HG02970 (cell line): ENCODE results near the gene ATXN10.
"Not testable (repeated sequence)": the region's sequence is repeated elsewhere in the genome, so short reads cannot be mapped to it uniquely, and the experiment has no call there.

Experiments used
- ATAC-seq: cut with Tn5 transposase; IDR thresholded peaks from one replicate; pipeline ENCODE4 v1.9.1; 2021; ENCODE audit warnings: mild to moderate bottlenecking, moderate library complexity, moderate number of reproducible peaks; ENCODE audit not compliant: unreplicated experiment, low FRiP score

The ATXN10 gene

DNA sequence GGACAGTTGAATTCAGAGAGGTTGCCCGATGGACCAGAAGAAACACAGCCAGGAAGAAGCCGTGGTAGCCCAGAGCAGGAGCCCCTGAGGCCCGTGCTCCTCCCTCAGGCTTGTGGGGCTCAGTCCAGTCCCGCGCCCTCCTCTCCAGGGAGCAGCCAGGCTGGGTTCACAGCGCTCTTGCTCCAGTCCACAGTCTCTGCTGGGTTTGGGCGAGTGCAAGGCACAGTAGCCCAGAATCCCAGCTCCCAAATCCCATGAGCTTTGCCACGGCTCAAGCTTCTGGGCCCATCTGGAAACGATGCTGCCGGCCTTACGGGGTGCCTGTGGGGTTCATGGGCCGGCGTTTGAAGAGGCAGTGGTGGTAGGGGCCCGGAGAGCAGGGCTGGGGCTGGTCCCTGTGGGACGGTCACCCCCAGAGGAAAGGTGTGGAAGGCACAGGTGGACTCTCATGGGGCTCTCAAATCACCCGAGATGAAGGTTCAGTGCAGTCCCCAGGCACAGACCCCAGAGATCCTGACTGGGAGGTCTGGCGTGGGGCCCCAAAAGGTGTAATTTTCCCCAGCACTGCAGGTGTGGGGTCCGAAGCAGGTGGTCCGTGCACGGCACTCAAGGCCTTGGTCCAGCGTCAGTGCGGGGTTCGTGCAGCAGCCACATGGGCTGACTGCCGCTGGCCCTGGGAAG is 30.6 kb upstream of the ATXN10 start:
- no peak for ATAC-seq

DNA sequence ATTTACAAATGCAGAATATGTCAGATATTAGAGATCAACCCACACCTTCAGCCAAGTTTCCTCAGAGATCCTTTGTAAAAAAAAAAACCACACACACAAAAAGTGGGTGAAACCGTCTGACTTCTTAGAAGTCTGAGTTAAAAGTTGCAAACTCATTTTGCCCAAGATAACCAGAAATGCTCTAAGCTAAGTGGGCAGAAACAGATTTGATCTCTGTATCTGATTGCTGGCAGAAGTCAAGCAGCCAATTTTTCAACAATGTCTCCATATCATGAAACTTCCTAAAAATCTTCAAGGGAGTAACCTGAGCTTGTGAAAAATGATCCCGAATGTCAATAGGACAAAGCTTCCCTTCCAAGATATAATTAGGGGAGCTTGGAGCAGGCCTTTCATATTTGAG is 28.6 kb upstream of the ATXN10 start:
- ATAC-seq = no peak

DNA sequence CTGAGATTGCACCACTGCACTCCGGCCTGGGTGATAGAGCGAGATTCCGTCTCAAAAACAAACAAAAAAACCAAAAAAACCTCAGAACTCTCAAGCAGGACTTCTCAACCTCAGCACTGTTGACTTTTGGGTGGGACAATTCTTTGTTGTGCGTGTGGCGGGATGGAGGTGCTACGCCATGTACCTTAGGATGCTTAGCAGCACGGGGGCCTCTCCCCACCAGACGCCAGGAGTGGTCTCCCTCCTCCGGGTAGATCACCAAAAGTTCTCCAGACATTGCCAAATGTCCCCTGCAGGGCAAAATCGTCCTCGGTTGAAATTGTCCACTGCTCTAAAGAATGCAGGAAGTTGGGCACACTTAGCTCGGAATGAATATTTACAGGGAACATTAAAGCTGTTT is 26.9 kb upstream of the ATXN10 start:
- ATAC-seq = no peak

DNA sequence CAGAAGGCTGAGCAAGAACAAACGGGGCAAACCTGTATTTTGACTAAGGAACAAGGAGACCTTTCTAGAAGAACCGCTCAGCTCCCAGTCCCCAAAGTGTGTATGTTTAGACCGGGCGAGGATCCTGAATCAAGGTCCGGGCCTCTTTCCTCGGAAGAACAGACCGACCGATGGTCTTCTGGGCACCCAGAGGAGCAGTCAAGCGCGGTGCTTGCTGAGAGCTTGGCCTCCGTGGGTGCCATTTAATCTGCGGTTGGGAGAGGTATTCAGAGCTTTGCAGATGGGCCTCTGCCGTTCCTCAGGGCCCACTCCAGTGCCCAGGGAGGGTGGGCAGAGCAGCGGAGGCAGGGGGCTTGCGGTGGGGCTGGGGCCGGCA is 26.5 kb upstream of the ATXN10 start:
- no peak for ATAC-seq

DNA sequence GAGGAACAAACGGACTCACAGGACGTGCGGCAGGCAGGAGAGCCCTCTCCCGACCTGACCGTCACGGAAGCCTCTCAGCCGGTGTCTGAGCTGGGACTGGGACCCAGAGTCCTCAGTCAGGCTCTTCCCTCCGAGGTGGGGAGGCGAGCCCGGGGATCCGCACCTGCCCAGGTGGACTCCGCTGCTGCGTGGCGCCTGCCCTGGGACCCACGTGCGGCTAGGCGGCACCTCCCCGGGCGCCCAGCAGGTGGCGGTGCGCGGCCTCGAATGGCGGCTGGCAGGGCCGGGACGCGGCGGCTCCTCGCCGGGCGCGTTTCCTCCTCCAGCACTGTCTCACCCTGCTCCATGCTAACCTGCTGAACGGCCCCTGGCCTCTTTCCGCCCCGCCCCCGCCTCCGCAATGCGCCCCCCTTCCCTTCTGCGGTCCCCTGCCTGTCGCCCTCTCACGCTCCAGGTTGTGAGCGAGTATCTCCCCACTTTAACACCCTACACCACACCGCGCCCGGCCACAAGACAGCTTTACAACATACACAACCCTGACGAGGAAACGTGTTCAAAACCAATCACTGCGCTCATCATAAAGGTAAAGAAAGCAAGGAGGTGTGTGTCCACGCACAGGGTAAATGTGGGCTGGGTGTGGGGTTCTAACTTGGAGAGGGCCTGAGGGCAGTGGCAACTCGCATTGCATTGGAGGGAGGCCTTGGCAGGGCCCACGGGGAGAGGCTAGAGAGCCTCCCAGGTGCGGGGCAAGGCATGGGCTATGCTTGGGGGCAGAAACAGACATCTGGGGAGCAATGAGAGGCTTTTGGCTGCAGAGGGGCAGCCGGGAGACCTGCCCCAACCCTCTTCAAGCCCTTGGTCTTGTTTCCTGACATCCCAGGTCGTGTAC is 25.9 kb upstream of the ATXN10 start:
- ATAC-seq = no peak

DNA sequence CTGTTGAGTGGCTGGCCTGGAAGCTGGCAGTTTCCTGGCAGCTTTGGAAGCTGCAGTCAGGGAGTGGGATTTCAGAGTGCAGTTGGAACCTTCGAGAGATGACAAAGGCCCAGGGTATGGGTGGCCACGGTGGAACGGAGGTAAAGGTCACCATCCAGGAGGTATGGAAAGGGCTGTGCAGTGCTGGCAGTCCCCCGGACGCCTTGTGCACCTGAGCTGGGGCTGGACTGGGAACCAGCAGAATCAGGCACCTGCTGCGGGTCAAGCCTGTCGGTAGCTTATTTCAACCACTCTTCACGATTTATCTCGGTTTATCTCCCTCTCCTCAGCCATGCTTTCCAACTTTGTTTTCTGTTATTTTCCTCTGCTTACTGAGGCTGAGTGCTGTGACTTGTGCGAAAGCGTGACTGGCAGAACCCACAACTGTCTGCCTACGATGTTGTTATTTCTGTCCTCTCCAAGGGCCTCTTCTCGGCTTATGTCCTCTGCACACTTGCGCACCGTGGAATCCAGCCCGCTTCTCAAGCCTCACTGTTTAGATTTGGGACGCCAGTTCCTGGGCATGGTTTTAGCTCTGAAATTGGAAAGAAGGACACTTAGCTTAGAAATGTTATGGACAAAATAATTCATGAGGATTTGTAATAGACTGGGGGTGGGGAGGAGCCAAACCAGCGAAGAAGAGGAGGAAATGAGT is 24.0 kb upstream of the ATXN10 start:
- ATAC-seq = no peak

DNA sequence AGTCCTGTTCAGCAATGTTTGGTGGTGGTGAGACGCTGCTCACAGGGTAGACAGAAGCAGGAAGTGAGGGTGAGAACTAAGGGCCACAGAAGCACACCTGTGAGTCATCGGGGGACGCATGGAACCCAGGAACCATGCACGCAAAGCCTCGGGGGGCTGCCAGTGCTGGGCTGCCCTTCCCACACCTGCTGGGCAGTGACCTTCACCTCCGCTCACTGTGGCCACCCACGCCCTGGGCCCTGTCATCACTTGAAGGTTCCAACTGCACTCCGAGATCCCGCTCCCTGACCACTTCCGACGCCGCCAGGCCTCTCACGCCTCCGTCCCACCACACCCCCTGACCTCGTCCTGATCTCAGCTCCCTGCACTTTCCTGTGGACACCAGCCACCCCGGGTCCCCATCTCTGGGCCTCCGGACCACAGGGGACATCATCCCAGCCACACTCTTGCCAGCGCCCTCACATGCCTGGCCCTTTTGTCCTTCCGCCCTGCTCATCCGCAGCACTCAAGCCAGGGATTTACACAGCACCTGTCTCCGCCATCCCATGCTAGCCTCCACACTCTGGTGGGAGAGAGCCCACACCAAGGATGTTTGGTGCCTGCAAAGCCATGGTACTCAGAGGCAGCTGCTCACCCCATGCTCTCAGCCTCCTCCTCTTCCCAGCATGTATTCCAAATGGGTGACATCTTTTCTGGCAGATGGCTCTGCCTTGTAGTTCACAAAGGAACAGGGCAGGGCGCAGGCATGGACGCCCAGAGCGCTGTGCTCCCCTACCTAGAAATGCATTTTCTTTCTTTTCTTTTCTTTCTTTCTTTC is 23.1 kb upstream of the ATXN10 start:
- ATAC-seq = no peak

DNA sequence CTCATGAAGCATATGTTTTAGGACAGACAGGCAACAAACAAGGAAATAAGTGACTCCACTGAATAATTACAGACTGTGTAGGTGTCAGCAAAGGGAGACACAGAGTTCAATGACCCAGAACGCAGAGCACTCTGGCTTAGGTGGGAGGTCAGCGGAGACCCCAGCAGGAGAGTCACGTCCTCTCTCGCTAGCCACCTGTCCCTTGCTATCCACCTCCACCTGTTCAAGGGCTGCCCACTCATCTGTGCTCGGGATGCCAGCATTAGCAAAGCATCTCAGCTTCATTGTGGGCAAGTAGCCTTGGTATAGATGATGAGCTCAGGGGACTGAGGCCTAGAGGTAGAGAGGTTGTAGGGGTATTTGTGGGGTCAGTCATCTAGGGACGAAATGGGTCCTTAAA is 21.8 kb upstream of the ATXN10 start:
- no peak for ATAC-seq

DNA sequence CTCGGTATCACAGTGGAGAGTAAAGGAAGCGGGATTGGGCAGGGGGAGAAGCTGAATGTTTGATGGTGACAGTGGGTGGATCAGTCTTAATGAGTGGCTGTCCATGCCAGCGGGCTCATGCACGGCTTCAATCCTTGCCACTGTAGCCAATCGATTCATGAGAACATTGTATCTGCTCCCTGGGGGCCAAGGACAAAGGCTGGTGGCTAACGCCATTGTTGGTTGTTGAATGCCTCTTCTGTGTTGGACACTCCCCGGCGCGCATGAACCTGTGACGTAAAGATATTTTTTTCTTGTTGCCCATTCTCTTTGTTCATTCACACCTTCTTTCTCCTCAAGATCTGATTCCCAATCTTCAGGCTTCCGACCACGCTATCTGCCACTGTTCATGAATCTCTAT is 20.9 kb upstream of the ATXN10 start:
- ATAC-seq = no peak

DNA sequence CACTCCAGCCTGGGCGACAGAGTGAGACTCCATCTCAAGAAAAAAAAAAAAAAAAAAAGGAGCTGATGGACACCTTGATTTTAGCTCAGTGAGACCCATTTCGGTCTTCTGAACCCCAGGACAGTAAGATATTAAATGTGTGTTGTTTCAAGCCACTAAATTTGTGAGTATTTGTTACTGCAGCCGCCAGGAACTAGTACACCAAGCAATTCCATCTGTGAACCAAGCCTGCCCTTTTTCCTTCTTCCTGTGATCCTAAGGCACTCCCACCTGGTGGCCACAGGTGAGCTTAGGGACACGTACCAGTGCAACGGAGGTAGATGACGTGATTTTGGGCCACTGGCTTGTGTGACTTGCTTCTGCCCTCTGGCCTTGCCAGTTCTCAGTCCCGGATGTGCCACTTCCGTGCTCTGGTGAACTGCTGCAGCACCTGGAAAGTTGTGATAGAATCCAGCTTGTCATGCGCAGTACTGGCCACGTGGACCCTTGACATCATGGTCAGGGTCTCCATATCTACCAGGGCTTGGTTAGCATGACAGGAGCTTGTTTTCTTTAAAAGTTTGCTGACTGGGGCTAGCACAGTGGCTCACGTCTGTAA is 19.6 kb upstream of the ATXN10 start:
- no peak for ATAC-seq

DNA sequence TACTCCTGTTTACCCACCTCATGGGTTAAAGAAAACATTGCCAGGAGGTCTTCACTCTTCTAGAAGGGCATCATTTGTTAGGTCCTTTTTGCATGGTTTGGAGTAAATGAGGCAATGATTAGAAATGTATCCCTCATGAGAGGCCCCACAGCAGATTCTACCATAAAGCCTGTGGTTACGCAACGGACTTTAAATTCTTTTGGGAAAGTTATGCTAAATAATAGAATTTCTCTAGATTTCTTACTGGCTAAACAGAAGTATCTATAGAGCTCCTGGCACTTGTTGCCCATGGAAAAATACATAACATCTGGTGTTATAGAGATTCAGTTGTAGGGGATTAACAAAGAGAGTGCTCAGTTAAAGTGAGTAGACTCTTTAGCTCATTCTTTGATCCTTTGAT is 15.1 kb upstream of the ATXN10 start:
- ATAC-seq = no peak

DNA sequence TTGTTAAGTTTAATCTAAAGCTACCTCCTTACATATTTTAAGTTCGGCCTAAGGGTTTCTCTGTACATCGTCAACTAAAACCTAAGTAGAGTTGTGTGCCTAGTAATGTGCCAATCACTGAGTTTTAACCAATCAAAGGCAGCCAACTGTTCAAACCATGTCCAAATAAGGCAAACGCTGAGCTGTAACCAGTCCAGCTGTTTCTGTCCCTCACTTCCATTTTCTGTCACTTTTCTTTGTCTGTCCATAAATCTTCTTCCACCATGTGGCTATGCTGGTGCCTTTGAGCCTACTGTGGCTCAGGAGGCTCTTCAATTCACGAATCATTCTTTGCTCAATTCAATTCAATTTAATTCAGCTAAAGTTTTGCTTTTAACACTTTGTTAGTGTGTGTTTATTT is 13.9 kb upstream of the ATXN10 start:
- ATAC-seq = no peak

DNA sequence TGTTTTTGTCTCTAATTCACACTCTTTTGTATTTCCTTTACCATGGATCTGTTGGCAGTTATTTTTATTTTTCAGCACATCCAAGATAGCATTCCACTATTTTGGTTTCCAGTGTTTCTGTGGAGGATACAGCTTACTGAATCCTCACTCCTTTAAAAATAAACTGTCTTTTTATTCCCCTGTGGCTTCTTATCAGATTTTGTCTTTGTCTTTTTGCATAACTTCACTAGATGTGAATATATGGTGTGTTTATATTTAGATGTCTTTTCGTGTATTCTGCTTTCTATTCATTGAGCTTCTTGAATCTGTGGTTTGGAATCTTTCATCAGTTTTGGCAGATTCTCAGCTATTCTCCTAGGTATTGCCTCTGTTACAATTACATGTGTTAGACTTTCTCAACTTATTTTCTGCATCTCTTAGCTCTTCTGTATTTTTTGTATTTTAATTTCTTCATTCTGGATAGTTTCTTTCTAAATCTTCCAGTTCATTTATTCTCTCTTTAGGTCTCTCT is 7.4 kb upstream of the ATXN10 start:
- ATAC-seq = no peak

DNA sequence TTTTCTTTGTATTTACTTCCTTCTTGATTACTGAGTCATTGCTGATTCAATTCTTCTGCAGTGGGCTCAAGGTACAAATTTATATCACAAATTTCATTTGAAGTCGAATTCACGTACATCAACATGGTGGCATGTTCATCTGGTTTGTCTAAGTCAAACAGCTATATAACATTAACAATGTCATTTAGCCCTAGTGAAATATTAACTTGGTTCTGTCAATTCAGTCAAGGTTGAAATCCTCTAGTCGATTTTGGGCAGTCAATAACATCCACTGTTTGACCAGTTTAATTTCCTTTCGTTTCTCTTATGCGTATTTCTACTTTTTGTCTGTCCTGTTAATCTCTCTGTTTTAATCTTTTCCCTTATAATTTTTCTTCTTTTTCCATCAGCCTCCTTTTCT is 4.1 kb upstream of the ATXN10 start:
- ATAC-seq = no peak

DNA sequence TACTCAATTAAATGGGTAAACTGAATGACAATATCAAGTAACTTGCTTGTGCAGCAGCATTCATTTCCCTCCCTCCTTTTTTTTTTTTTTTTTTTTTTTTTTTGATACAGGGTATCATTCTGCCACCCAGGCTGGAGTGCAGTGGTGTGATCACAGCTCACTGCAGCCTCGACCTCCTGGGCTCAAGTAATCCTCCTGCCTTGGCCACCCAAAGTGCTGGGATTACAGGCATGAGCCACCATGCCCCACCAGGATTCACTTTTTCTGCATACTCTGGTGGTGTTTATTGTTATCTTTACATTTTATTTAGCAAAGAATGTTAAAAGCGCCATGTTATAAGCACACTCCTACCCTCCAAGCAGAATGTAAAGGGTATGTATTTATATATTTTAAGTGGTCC is 1.3 kb upstream of the ATXN10 start:
- ATAC-seq = not testable (repeated sequence)

DNA sequence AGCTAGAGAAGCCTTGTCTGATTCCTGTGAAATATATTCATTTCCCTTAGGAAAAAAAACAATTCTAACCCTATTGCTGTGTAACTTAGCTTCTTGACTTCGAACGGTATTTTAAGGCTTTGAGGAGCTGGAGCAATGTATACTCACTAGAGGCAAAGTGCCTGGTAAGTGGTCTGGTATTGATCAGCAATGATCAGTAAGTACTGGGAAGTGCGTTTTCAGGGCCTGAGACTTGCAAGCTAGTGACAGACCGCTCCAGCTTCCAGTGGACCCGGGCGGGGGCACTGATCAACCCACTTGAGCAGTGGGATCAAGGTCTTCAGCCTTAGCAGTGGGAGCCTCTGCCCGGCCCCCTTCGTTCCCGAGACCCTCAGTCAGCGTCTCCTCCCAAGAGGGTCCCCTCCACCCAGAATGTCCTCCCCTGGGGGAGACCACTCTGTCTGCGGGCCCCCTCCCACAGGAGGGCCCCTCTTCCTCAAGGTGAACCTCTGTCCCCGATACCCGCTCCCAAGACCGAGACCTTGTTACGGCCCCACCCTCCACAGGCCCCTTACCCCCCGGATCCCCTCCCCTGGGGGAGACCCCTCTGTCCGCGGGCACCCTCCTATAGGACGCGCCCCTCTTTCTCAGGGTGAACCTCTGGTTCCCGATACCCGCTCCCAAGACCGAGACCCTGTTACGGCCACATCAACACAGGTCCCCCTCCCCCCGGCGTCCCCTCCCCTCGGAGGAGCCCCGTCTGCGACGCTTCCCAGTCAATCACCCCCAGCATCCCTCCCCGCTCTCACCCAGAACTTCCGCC is 452 bp upstream of the ATXN10 start:
- no peak for ATAC-seq

DNA sequence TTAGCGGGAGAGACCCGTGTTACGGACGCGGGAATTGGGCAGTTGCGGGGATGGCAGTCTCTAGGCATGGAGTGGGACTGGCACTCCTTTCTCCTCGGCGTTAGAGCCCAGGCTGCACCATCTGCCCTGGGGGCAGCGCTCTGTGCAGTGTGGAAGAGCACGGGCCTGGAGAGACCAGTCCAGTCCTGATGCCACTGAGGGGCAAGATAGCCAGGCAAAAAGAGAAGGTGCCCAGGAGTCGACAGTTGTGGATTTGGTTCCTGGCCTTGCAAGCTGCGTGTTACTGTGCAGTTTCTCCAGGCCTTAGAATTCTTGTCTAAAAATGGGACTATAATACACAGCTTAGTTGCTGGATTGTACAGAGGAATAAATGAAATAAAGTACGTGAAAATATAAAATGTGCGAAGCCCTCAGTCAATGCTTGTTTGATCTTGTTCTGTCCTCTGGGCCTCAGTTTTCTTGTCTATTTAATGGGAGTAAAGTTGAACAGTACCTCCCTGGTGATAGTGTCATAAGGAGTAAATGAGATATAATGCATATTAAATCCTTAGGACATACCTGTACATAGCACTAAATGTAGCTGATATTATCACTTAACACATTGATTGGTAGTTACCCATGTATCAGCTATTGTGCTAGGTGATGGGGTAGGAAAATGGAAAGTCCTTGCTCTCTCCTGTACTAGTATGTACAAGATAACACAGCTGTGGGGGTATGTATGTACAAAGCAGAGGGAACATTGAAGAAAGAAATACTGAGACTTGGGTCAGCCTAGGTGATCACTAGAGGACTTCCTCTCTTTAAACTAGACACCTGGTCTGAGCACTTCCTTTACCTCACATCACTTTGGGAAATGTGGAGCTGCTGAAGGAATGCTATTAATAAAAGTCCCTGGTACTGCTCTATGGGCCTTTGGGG is 1.2 kb downstream of the ATXN10 start:
- no peak for ATAC-seq

DNA sequence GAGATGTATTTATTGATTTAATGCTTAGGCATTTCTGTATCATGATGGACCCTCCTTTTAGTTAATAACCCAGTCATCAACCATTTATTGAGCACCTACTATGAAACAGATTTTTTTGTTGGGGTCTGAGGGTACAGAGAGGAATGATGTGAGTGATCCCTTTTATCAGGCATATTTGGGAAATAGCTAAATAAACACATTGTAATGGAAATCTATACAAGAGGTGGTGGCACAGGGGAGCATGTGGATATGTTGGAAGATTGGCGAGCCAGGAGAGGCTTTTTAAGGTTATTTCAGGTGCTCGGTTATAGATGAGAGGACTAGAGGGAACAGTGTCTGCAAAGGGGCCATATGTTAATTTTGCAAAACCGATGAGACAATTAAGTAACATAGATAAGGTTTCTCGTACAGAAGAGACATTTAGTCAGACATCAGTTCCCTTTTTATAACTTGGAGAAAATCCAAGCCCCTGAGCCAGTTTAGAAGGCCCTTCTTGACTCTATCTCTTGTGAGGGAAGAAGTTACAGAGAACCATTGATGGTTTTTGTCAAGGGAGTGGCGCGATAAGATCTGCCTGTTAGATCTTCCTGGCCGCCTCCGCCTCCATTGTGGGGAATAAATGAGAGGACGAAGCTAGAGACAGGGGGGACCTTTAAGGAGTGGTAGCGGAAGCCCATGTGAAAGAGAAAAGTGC is 2.0 kb downstream of the ATXN10 start:
- no peak for ATAC-seq
